HCT116 (cell line): ENCODE measurements around the gene CDH1. TPM values are rescaled to one million over a fixed set of nuclear protein-coding genes. Genes with fewer than 3 reads are reported as not detected.

ENCODE experiments used
- ATAC-seq: fragments of 200-7000 bp; cut with Tn5 transposase; 2 replicates; pipeline ENCODE4 v1.9.1; 2020; ENCODE audit warnings: mild to moderate bottlenecking, moderate library complexity
- BruUV-seq: library from RNA; stranded (reverse); fragments of 400-500 nt; replicated peaks from 2 replicates; lab custom pipeline; 2021; lab: Mats Ljungman, UMichigan
- CTCF ChIA-PET: fragments of 300-600 bp; sonication (Branson Sonifier 250); formaldehyde crosslinking; loops from one replicate; lab custom pipeline; 2021; ENCODE audit warnings: antibody characterized with exemption; lab: Charles Lee
- POLR2A ChIA-PET: fragments of 300-600, 350-600 bp; sonication (Branson Sonifier 250); formaldehyde crosslinking; loops from one replicate; lab custom pipeline; 2021; ENCODE audit warnings: antibody characterized with exemption; lab: Charles Lee
- RAD21 ChIA-PET, 2 experiments: fragments of 300-600 bp; sonication (Branson Sonifier 250); formaldehyde crosslinking; loops; one replicate each; lab custom pipeline; 2023; ENCODE audit warnings: low total read pairs in 2 of 2; ENCODE audit not compliant: uncharacterized antibody in 2 of 2, unreplicated experiment in 2 of 2, low non-redundant PET in 1 of 2; lab: Charles Lee
- DNase-seq: peaks from one replicate; pipeline ENCODE4 v3.0.0-alpha.2; 2010; ENCODE audit warnings: low read depth, low spot score
- H2AFZ ChIP-seq: fragments of 200-600 bp; shearing (Covaris generic), sonication (generic); 2 replicates; pipeline ENCODE4 v1.6.1; 2017; ENCODE audit warnings: low read depth, mixed run types, mixed read lengths, antibody characterized with exemption, low read length; ENCODE audit not compliant: poor library complexity, severe bottlenecking
- H3K27ac ChIP-seq: 2 replicates; pipeline ENCODE4 v1.5.1; 2012; ENCODE audit warnings: low read depth, low read length
- H3K27me3 ChIP-seq: fragments of 200-600 bp; sonication (generic); 2 replicates; pipeline ENCODE4 v1.6.1; 2016; ENCODE audit warnings: mixed run types, low read length, mixed read lengths; ENCODE audit not compliant: insufficient read depth
- H3K36me3 ChIP-seq, 2 experiments: fragments of 200-500 bp in 1 of 2; fragments of 200-600 bp in 1 of 2; sonication (Bioruptor generic) in 1 of 2; sonication (generic) in 1 of 2; 2 replicates each; pipeline versions ENCODE4 v1.5.1 to v1.6.1; 2014 to 2016; ENCODE audit warnings: low read length in 2 of 2, inconsistent platforms in 1 of 2, mixed read lengths in 1 of 2, mixed run types in 1 of 2; ENCODE audit not compliant: insufficient read depth in 2 of 2, control insufficient read depth in 1 of 2
- H3K4me1 ChIP-seq, 2 experiments: fragments of 200-600 bp in 1 of 2; sonication (generic) in 1 of 2; 2 replicates each; pipeline versions ENCODE4 v1.5.1 to v1.6.1; 2012 to 2017; ENCODE audit warnings: low read length in 2 of 2, inconsistent platforms in 1 of 2, mild to moderate bottlenecking in 1 of 2, mixed read lengths in 1 of 2, mixed run types in 1 of 2, moderate library complexity in 1 of 2; ENCODE audit not compliant: insufficient read depth in 2 of 2, control insufficient read depth in 1 of 2
- H3K4me2 ChIP-seq: fragments of 200-600 bp; sonication (generic); 2 replicates; pipeline ENCODE4 v1.6.1; 2017; ENCODE audit warnings: mixed run types, low read length, mixed read lengths
- H3K4me3 ChIP-seq, 2 experiments: fragments of 200-600 bp in 1 of 2; sonication (generic) in 1 of 2; replicated peaks in 1 of 2; 2 replicates each; pipeline ENCODE4 v1.5.1; 2011 to 2016; ENCODE audit warnings: low read length in 2 of 2, control low read depth in 1 of 2, low read depth in 1 of 2, mild to moderate bottlenecking in 1 of 2, mixed read lengths in 1 of 2, mixed run types in 1 of 2
- H3K79me2 ChIP-seq: fragments of 200-600 bp; sonication (generic); 2 replicates; pipeline ENCODE4 v1.6.1; 2017; ENCODE audit warnings: mild to moderate bottlenecking, mixed run types, low read length, moderate library complexity, mixed read lengths; ENCODE audit not compliant: insufficient read depth
- H3K9ac ChIP-seq: fragments of 200-600 bp; sonication (generic); 2 replicates; pipeline ENCODE4 v1.6.1; 2016; ENCODE audit warnings: low read length, mixed read lengths
- H3K9me2 ChIP-seq: fragments of 200-600 bp; sonication (generic), shearing (Covaris generic); 2 replicates; pipeline ENCODE4 v1.6.1; 2017; ENCODE audit warnings: mixed run types, mild to moderate bottlenecking, moderate library complexity; ENCODE audit not compliant: insufficient read depth
- H3K9me3 ChIP-seq, 2 experiments: fragments of 200-500 bp in 1 of 2; fragments of 200-600 bp in 1 of 2; sonication (Bioruptor generic) in 1 of 2; sonication (generic) in 1 of 2; 2 replicates each; pipeline ENCODE4 v1.6.1; 2014 to 2017; ENCODE audit warnings: low read length in 2 of 2, mixed read lengths in 2 of 2, inconsistent platforms in 1 of 2, low read depth in 1 of 2, mild to moderate bottlenecking in 1 of 2, mixed run types in 1 of 2, moderate library complexity in 1 of 2; ENCODE audit not compliant: control insufficient read depth in 1 of 2, insufficient read depth in 1 of 2
- H4K20me1 ChIP-seq: fragments of 200-600 bp; sonication (generic), shearing (Covaris generic); 2 replicates; pipeline ENCODE4 v1.6.1; 2017; ENCODE audit warnings: mixed run types, mild to moderate bottlenecking, moderate library complexity; ENCODE audit not compliant: insufficient read depth
- CEBPB ChIP-seq: IDR thresholded peaks from 2 replicates; pipeline ENCODE4 v1.6.1; 2012; ENCODE audit warnings: low read depth
- EGR1 ChIP-seq: IDR thresholded peaks from 2 replicates; pipeline ENCODE4 v1.6.1; 2012; ENCODE audit warnings: low read depth
- ELF1 ChIP-seq: IDR thresholded peaks from 2 replicates; pipeline ENCODE4 v1.6.1; 2012; ENCODE audit warnings: low read depth, borderline replicate concordance
- EZH2 ChIP-seq: fragments of 200-600 bp; sonication (generic); IDR thresholded peaks from 2 replicates; pipeline ENCODE4 v1.6.1; 2017; ENCODE audit warnings: antibody characterized with exemption, mixed run types
- FOSL1 ChIP-seq: IDR thresholded peaks from 2 replicates; pipeline ENCODE4 v1.6.1; 2012; ENCODE audit warnings: low read depth
- JUND ChIP-seq: IDR thresholded peaks from 2 replicates; pipeline ENCODE4 v1.6.1; 2012
- POLR2A ChIP-seq: IDR thresholded peaks from 2 replicates; pipeline ENCODE4 v1.7.0; 2011; ENCODE audit warnings: borderline replicate concordance; ENCODE audit not compliant: insufficient read depth, insufficient read length; ENCODE audit errors: extremely low read depth
- POLR2AphosphoS5 ChIP-seq: IDR thresholded peaks from 2 replicates; pipeline ENCODE4 v1.6.1; 2011; ENCODE audit warnings: mild to moderate bottlenecking, low read depth, low read length, moderate library complexity
- RAD21 ChIP-seq: IDR thresholded peaks from 2 replicates; pipeline ENCODE4 v1.6.1; 2012; ENCODE audit warnings: low read depth, mild to moderate bottlenecking
- REST ChIP-seq: IDR thresholded peaks from 2 replicates; pipeline ENCODE4 v1.6.1; 2012; ENCODE audit warnings: low read depth
- SIN3A ChIP-seq: IDR thresholded peaks from 2 replicates; pipeline ENCODE4 v1.6.1; 2012; ENCODE audit warnings: low read depth
- SRF ChIP-seq: IDR thresholded peaks from 2 replicates; pipeline ENCODE4 v1.6.1; 2012; ENCODE audit warnings: low read depth
- TCF7L2 ChIP-seq: IDR thresholded peaks from 2 replicates; pipeline ENCODE4 v1.7.0; 2011; ENCODE audit warnings: borderline replicate concordance, inconsistent platforms; ENCODE audit not compliant: insufficient read depth, insufficient read length; ENCODE audit errors: extremely low read depth
- YY1 ChIP-seq: IDR thresholded peaks from 2 replicates; pipeline ENCODE4 v1.6.1; 2011; ENCODE audit warnings: low read length, low read depth, moderate library complexity, mild to moderate bottlenecking; ENCODE audit not compliant: insufficient replicate concordance; ENCODE audit errors: extremely low read depth
- intact Hi-C: fragments of 100-400 bp; cut with micrococcal nuclease; formaldehyde crosslinking; loops from 2 replicates; pipeline ENCODE4 v1.10.0; 2022
- total RNA-seq: library from RNA; stranded (reverse); gene quantifications from one replicate; pipeline ENCODE4 v1.2.1, GENCODE V29; 2021; ENCODE audit not compliant: unreplicated experiment
- TF ChIP-seq, protein P1 (sequence below): IDR thresholded peaks from 2 replicates; pipeline ENCODE4 v1.6.1; 2012

CDH1 gene
- total RNA-seq, 1 experiment from 2014 or later = 73.2 TPM

DNA sequence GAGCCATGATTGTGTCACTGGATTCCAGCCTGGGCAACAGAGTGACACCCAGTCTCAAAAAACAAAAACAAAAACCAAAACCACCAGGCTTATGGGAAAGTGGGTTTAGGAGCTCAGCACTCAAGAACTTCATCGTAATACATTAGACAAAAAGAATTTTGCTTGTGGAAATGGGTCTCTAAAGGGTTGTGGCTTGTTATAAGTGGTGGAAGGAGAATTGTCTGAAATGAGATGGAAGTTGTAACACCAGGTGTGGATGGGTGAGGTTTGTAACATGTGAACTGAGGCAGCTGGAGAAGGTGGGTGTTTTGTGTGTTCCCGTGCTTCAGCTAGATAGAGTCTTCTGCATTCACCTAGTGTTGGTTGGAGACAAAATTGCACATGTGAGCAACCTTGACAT, 35.8 kb downstream of the CDH1 start:
- Histone ChIP-seq H3K9me3 (no peaks in the 10 kb centered on the region), H3K4me3 (no peak overlapping the region), H3K9ac (no peak overlapping the region), H2AFZ (no peak overlapping the region), H3K27ac (no peak overlapping the region), H3K4me1 (no peaks in the 10 kb centered on the region), H3K4me2 (no peak overlapping the region), H4K20me1 (no peaks in the 10 kb centered on the region), H3K9me2 (no peaks in the 10 kb centered on the region), H3K36me3 (no peaks in the 10 kb centered on the region), H3K79me2 (no peaks in the 10 kb centered on the region; the same call in 1 of the 2 replicates), H3K27me3 (no peaks in the 10 kb centered on the region)
- TF ChIP-seq SRF (no peak), FOSL1 (no peak), REST (no peak), CEBPB (no peak), TCF7L2 (no peak), SIN3A (no peak), RAD21 (no peak), ELF1 (no peak), YY1 (no peak), POLR2AphosphoS5 (no peak), POLR2A (no peak), JUND (no peak), EGR1 (no peak), EZH2 (no peak)
- TF ChIP-seq, protein P1, sequence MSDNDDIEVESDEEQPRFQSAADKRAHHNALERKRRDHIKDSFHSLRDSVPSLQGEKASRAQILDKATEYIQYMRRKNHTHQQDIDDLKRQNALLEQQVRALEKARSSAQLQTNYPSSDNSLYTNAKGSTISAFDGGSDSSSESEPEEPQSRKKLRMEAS = no peak
- BruUV-seq = no TSS peak
- DNase-seq = no peak
- intact Hi-C loops = no loop called here
- no peak for ATAC-seq
- ChIA-PET POLR2A (no interaction called here), CTCF (no interaction called here), RAD21 (no interaction called here)
